Stimulated activated CD8-positive, alpha-beta memory T cell treated with anti-CD3 and anti-CD28 coated beads, Interleukin-12 subunit alpha, Interleukin-12 subunit beta, amount 100 ng/mL, for 24 hours (primary cell): Measurements from ENCODE around the gene ADRM1.

Source experiments
- DNase-seq: peaks from one replicate; pipeline ENCODE4 v3.0.0-alpha.2; 2020; ENCODE audit errors: extremely low read depth

Gene ADRM1

DNA sequence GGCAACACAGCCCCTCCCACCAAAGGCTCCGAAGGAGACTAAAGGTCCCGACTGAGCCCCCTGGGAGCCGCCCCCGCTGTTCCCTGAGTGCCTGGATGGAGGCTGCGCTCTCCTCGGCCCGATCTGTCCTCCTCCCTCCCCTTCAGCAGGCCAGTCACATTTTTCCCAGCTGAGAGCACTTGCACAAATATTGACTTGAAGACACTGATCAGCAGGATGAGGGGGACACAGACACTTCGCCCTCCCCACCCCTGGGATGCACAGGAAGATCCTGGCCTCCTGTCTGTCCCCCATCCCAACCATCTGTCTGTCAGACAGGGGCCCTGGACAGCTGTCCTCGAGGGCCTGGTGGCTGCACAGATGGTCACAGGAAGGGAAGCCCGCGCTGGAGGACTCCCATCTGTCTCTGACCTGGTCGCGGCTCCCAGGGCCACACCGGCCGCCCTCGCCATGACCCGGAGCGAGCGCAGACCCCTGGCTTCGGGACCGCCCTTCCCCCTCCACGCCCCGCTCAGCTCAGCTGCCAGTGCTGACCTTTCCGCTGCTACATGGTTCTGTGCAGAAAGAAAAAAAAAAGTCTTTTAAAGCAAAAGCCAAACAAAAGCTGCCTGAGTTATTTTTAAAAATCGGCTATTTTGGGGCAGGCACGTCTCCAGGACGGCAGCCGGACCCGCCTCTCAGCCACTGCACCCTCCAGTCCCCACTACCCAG lies 53.2 kb downstream of the ADRM1 start:
- no peak for DNase-seq

DNA sequence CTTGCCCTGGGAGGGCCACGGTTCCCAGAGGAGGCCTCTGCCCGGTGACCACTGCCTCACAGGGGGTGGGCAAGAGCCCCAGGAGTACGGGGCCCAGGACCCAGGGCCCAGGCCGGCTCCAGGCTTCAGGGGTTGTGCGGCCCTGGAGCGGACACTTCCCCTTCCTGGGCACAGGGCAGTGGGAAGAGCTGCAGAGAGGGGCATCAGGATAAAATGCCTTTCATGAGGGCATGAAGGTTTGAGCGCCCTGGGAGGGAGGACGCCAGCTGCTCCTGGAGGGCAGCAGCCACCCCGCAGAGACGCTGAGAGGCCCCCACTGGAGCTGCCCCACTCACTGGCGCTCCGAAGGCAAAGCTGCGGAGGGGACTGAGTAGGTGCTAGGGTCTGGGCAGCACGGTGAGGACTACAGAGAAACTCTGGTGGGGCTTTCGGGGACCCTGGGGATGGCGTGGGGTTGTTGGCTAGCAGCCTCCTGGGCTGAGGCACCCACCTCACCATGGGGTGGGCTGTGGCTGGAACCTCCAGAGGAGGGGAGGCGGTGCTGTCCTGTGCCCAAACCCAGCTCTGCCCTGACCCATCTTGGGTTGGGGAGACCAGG lies 53.9 kb downstream of the ADRM1 start:
- no peak for DNase-seq

DNA sequence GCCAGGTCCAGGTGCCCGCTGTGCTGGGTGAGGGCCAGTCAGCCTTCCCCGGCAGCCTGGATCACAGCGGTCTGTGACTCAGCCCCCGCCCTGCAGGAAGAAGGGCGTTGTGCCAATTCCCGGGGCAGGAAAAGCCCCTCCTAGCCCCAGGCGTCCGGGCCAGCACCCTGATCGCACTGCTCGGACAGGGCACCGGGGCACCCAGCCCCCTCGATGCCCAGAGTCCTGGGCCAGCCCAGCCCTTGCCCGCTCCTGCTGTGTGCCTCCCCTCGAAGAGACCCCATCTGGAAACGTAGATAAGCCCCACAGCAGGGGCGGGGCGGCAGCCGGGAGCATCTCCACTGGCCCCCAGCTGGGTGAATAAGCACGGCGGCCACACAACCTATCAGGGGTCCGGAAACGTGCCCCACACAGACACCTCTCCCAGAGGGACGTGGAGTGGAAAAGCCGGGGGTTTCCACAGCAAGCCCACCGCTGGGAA lies 54.4 kb downstream of the ADRM1 start:
- DNase-seq = no peak

DNA sequence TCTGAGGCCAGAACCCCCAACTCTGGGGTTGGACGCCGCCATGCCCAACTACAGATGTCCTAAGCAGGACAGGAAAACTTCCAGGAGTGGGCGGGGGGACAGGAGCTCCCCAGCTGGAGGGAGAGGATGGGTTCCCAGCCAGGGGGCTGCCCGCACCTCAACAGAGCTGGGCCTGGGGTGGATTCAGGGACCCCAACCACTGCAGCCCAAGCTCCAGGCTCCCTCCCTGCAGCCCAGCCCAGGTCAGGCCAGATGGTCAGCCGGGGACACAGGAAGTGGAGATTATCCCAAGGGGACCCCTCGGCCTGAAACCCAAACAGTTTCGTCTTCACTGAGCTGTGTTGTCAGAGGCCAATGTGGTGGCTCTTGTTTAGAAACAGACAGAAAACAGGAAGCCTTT lies 54.9 kb downstream of the ADRM1 start:
- no peak for DNase-seq
